PC-9 (cell line): ENCODE measurements around the gene UNC13B. TPM values are rescaled to one million over a fixed set of nuclear protein-coding genes. Genes with fewer than 3 reads are reported as not detected.
"Not testable (repeated sequence)": the region's sequence is repeated elsewhere in the genome, so short reads cannot be mapped to it uniquely, and the experiment has no call there.

Experiments
- BruUV-seq: library from RNA; stranded (reverse); fragments of 400-500 nt; replicated peaks from 2 replicates; lab custom pipeline; 2021; lab: Mats Ljungman, UMichigan
- CTCF ChIA-PET: fragments of 300-600 bp; sonication (Branson Sonifier 250); formaldehyde crosslinking; loops from one replicate; lab custom pipeline; 2022; ENCODE audit warnings: antibody characterized with exemption; lab: Charles Lee
- POLR2A ChIA-PET: fragments of 300-600 bp; sonication (Branson Sonifier 250); formaldehyde crosslinking; loops from one replicate; lab custom pipeline; 2022; ENCODE audit warnings: antibody characterized with exemption; ENCODE audit not compliant: unreplicated experiment; lab: Charles Lee
- DNase-seq, 2 experiments: peaks; one replicate each; pipeline versions ENCODE4 v3.0.0 to v3.0.0-alpha.2; 2015 to 2022; ENCODE audit warnings: mixed read lengths in 1 of 2
- H2AFZ ChIP-seq: fragments of 200-600 bp; sonication (generic); 2 replicates; pipeline ENCODE4 v1.8.1; 2017; ENCODE audit warnings: antibody characterized with exemption
- H3F3A ChIP-seq: fragments of 200-600 bp; sonication (generic); 2 replicates; pipeline ENCODE4 v1.8.1; 2017; ENCODE audit warnings: antibody characterized with exemption, mild to moderate bottlenecking, low read depth; ENCODE audit not compliant: insufficient read depth
- H3K27ac ChIP-seq: fragments of 200-600 bp; sonication (generic); 2 replicates; pipeline ENCODE4 v1.6.1; 2016; ENCODE audit warnings: mixed run types
- H3K27me3 ChIP-seq: fragments of 200-600 bp; sonication (generic); 2 replicates; pipeline ENCODE4 v1.6.1; 2016; ENCODE audit warnings: low read depth, mixed run types; ENCODE audit not compliant: insufficient read depth
- H3K36me3 ChIP-seq: fragments of 200-600 bp; sonication (generic); 2 replicates; pipeline ENCODE4 v1.6.1; 2016; ENCODE audit warnings: low read depth, mixed run types
- H3K4me1 ChIP-seq: fragments of 200-600 bp; sonication (generic); replicated peaks from 2 replicates; pipeline ENCODE4 v1.6.1; 2016; ENCODE audit warnings: mixed run types; ENCODE audit not compliant: insufficient read depth
- H3K4me2 ChIP-seq: fragments of 200-600 bp; sonication (generic); 2 replicates; pipeline ENCODE4 v1.6.1; 2017; ENCODE audit warnings: mixed run types
- H3K4me3 ChIP-seq: fragments of 200-600 bp; sonication (generic); 2 replicates; pipeline ENCODE4 v1.6.1; 2016; ENCODE audit warnings: mixed run types
- H3K79me2 ChIP-seq: fragments of 200-600 bp; sonication (generic); 2 replicates; pipeline ENCODE4 v1.6.1; 2017; ENCODE audit warnings: low read depth, mixed run types
- H3K9me2 ChIP-seq: fragments of 200-600 bp; sonication (generic); 2 replicates; pipeline ENCODE4 v1.8.1; 2017; ENCODE audit warnings: mild to moderate bottlenecking; ENCODE audit not compliant: insufficient read depth
- H3K9me3 ChIP-seq: fragments of 200-600 bp; sonication (generic); 2 replicates; pipeline ENCODE4 v1.8.1; 2016; ENCODE audit warnings: low read depth; ENCODE audit not compliant: insufficient read depth
- H4K20me1 ChIP-seq: fragments of 200-600 bp; sonication (generic); 2 replicates; pipeline ENCODE4 v1.8.1; 2017; ENCODE audit not compliant: insufficient read depth
- CTCF ChIP-seq: fragments of 200-600 bp; sonication (generic); conservative IDR thresholded peaks from 2 replicates; pipeline ENCODE4 v1.6.1; 2017; ENCODE audit warnings: mixed run types, antibody characterized with exemption, mild to moderate bottlenecking, moderate library complexity
- EZH2 ChIP-seq: fragments of 200-600 bp; sonication (generic); IDR thresholded peaks from 2 replicates; pipeline ENCODE4 v1.8.0; 2017; ENCODE audit warnings: antibody characterized with exemption, low read depth
- intact Hi-C: fragments of 100-400 bp; cut with micrococcal nuclease; formaldehyde crosslinking; loops from one replicate; pipeline ENCODE4 v1.10.0; 2022; ENCODE audit not compliant: unreplicated experiment
- total RNA-seq: library from RNA; stranded (reverse); gene quantifications from 2 replicates; pipeline ENCODE4 v1.2.3, GENCODE V29; 2021

Gene UNC13B
- total RNA-seq, 1 experiment from 2014 or later: not detected

- Histone ChIP-seq H2AFZ (no peak overlapping the region), H3K27ac (no peak overlapping the region), H3K36me3 (no peaks in the 10 kb centered on the region), H3K79me2 (no peaks in the 10 kb centered on the region), H3K4me2 (no peak overlapping the region), H3K4me1 (no peaks in the 10 kb centered on the region), H3K9me3 (no peaks in the 10 kb centered on the region), H3F3A (no peaks in the 10 kb centered on the region), H3K4me3 (no peak overlapping the region), H3K9me2 (no peaks in the 10 kb centered on the region), H3K27me3 (no peaks in the 10 kb centered on the region), H4K20me1 (no peaks in the 10 kb centered on the region)
- POLR2A ChIA-PET: interaction anchor here (0.7 kb wide), 1 partner anchor 278 kb away, joined by 3 read pairs; no protein-coding TSS in a partner anchor
- CTCF ChIA-PET: no interaction called here
- TF ChIP-seq EZH2 (no peak), CTCF (no peak)
- no peak for DNase-seq
- no TSS peak for BruUV-seq
- intact Hi-C loops: no loop called here
These were observed 244.6 kb downstream of the UNC13B start for GRCh38 chr9:35406183-35406959.

- Histone ChIP-seq H3K27ac (no peak overlapping the region), H3K4me1 (no peaks in the 10 kb centered on the region), H3K9me3 (no peaks in the 10 kb centered on the region), H3K4me2 (no peak overlapping the region), H3K4me3 (no peak overlapping the region), H3K27me3 (no peaks in the 10 kb centered on the region), H3F3A (no peaks in the 10 kb centered on the region), H2AFZ (no peak overlapping the region), H3K9me2 (no peaks in the 10 kb centered on the region), H4K20me1 (no peaks in the 10 kb centered on the region), H3K36me3 (no peaks in the 10 kb centered on the region), H3K79me2 (no peaks in the 10 kb centered on the region)
- ChIA-PET POLR2A (no interaction called here), CTCF (no interaction called here)
- intact Hi-C loops: no loop called here
- DNase-seq: no peak
- no peak for TF ChIP-seq EZH2
- no peak for TF ChIP-seq CTCF
- BruUV-seq: no TSS peak
These were observed 246.0 kb downstream of the UNC13B start for GRCh38 chr9:35407846-35408245.

- H3K9me3 ChIP-seq, H3K27ac ChIP-seq, H3K4me2 ChIP-seq, intact Hi-C loops, H3K4me1 ChIP-seq, H2AFZ ChIP-seq, H3K79me2 ChIP-seq, CTCF ChIA-PET, H3K9me2 ChIP-seq, BruUV-seq, DNase-seq, POLR2A ChIA-PET, H4K20me1 ChIP-seq, H3K4me3 ChIP-seq, H3F3A ChIP-seq, H3K27me3 ChIP-seq, H3K36me3 ChIP-seq: not testable (repeated sequence)
These were observed 247.6 kb downstream of the UNC13B start for GRCh38 chr9:35409434-35409833.

DNA sequence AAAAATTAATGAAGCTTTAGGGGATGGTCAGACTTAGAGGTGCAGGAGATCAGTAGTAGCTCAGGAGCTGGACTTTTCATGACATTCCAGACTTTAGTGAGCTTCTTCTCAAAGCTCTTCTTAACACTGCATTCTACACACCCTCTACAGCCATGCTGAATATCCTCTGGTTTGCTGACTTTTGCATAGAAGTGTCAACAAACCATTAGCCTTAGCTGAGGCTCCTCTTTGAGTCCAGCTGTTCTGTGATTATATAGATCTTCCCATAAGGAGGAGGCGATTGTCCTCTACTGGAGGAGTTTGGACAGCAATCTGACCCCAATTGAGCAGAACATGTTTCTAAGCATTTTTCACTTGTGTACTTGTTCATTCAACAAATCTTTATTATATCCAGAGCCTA is 253.1 kb downstream of the UNC13B start:
- no peak for DNase-seq
- ChIA-PET POLR2A (no interaction called here), CTCF (no interaction called here)
- Histone ChIP-seq H2AFZ (no peak overlapping the region), H3K9me2 (no peaks in the 10 kb centered on the region), H3K9me3 (no peaks in the 10 kb centered on the region), H3K27me3 (no peaks in the 10 kb centered on the region), H4K20me1 (no peaks in the 10 kb centered on the region), H3K36me3 (no peaks in the 10 kb centered on the region), H3K27ac (no peak overlapping the region), H3K4me3 (no peak overlapping the region), H3F3A (no peaks in the 10 kb centered on the region), H3K4me2 (no peak overlapping the region), H3K4me1 (no peaks in the 10 kb centered on the region), H3K79me2 (no peaks in the 10 kb centered on the region)
- intact Hi-C loops: no loop called here
- TF ChIP-seq EZH2: no peak
- TF ChIP-seq CTCF: no peak
- BruUV-seq: no TSS peak
